PC-3 (cell line): ENCODE results near the gene AZIN2. TPM values are rescaled to one million over a fixed set of nuclear protein-coding genes. Genes with fewer than 3 reads are reported as not detected.

ENCODE experiments used
- ATAC-seq: fragments of 200-7000 bp; cut with Tn5 transposase; 2 replicates; pipeline ENCODE4 v1.9.1; 2020; ENCODE audit warnings: mild to moderate bottlenecking, moderate library complexity
- Bru-seq: library from RNA; stranded (reverse); fragments of 400-500 nt; gene quantifications from one replicate; lab custom pipeline; 2021; lab: Mats Ljungman, UMichigan
- BruChase-seq, 2 experiments: library from RNA; stranded (reverse); fragments of 400-500 nt; gene quantifications; one replicate each; lab custom pipeline; 2021; lab: Mats Ljungman, UMichigan
- BruUV-seq: library from RNA; stranded (reverse); fragments of 400-500 nt; replicated peaks from 2 replicates; lab custom pipeline; 2021; lab: Mats Ljungman, UMichigan
- CTCF ChIA-PET: fragments of 300-600 bp; sonication (Branson Sonifier 250); formaldehyde crosslinking; loops from one replicate; lab custom pipeline; 2022; ENCODE audit warnings: antibody characterized with exemption; lab: Charles Lee
- POLR2A ChIA-PET: fragments of 300-600 bp; sonication (Branson Sonifier 250); formaldehyde crosslinking; loops from one replicate; lab custom pipeline; 2022; ENCODE audit warnings: antibody characterized with exemption; ENCODE audit not compliant: unreplicated experiment; lab: Charles Lee
- DNase-seq: peaks from one replicate; pipeline ENCODE4 v3.0.0-alpha.2; 2015
- H2AFZ ChIP-seq: fragments of 300-600 bp; sonication (generic); 2 replicates; pipeline ENCODE4 v1.6.0; 2016; ENCODE audit warnings: antibody characterized with exemption, low read length
- H3F3A ChIP-seq: fragments of 300-600 bp; sonication (generic); one replicate; pipeline ENCODE4 v1.6.0; 2017; ENCODE audit warnings: antibody characterized with exemption, low read length, control low read depth, mild to moderate bottlenecking; ENCODE audit not compliant: unreplicated experiment
- H3K27ac ChIP-seq: fragments of 300-600 bp; sonication (generic); 2 replicates; pipeline ENCODE4 v1.5.1; 2016; ENCODE audit warnings: mild to moderate bottlenecking, low read length
- H3K27me3 ChIP-seq: fragments of 300-600 bp; sonication (generic); 2 replicates; pipeline ENCODE4 v1.6.1; 2016; ENCODE audit warnings: low read length, mixed read lengths
- H3K36me3 ChIP-seq: fragments of 300-600 bp; sonication (generic); 2 replicates; pipeline ENCODE4 v1.6.1; 2016; ENCODE audit warnings: low read depth, mixed run types, low read length, mixed read lengths
- H3K4me1 ChIP-seq: fragments of 300-600 bp; sonication (generic); 2 replicates; pipeline ENCODE4 v1.5.1; 2016; ENCODE audit warnings: low read length; ENCODE audit not compliant: insufficient read depth
- H3K4me2 ChIP-seq: fragments of 300-600 bp; sonication (generic); 2 replicates; pipeline ENCODE4 v1.6.0; 2016; ENCODE audit warnings: low read length
- H3K4me3 ChIP-seq: fragments of 300-600 bp; sonication (generic); 2 replicates; pipeline ENCODE4 v1.5.1; 2016; ENCODE audit warnings: mild to moderate bottlenecking, low read length, mixed read lengths
- H3K79me2 ChIP-seq: fragments of 300-600 bp; sonication (generic); 2 replicates; pipeline ENCODE4 v1.6.1; 2017; ENCODE audit warnings: low read length, mixed read lengths
- H3K9ac ChIP-seq: fragments of 300-600 bp; sonication (generic); 2 replicates; pipeline ENCODE4 v1.6.0; 2016; ENCODE audit warnings: mild to moderate bottlenecking, low read length
- H3K9me2 ChIP-seq: fragments of 300-600 bp; sonication (generic); replicated peaks from 2 replicates; pipeline ENCODE4 v1.6.1; 2016; ENCODE audit warnings: mixed run types, low read length, mixed read lengths
- H3K9me3 ChIP-seq: fragments of 300-600 bp; sonication (generic); 2 replicates; pipeline ENCODE4 v1.6.1; 2016; ENCODE audit warnings: low read length, mixed read lengths
- H4K20me1 ChIP-seq: fragments of 300-600 bp; sonication (generic); 2 replicates; pipeline ENCODE4 v1.6.1; 2016; ENCODE audit warnings: low read length, mixed read lengths
- CTCF ChIP-seq: fragments of 300-600 bp; sonication (generic); conservative IDR thresholded peaks from 2 replicates; pipeline ENCODE4 v1.5.1; 2017; ENCODE audit warnings: antibody characterized with exemption, low read depth, mild to moderate bottlenecking, low read length
- EZH2 ChIP-seq: fragments of 300-600 bp; sonication (generic); IDR thresholded peaks from one replicate; pipeline ENCODE4 v1.6.1; 2017; ENCODE audit warnings: antibody characterized with exemption, mild to moderate bottlenecking, low read length; ENCODE audit not compliant: unreplicated experiment
- EZH2phosphoT487 ChIP-seq: fragments of 300-600 bp; sonication (generic); IDR thresholded peaks from 2 replicates; pipeline ENCODE4 v1.6.1; 2018; ENCODE audit warnings: mild to moderate bottlenecking, antibody characterized with exemption, low read length, borderline replicate concordance
- intact Hi-C: fragments of 100-400 bp; cut with micrococcal nuclease; formaldehyde crosslinking; loops from 2 replicates; pipeline ENCODE4 v1.9.0; 2023
- long read RNA-seq: library from polyadenylated mRNA; unstranded; transcript quantifications from one replicate; pipeline ENCODE4 v2.0.0, GENCODE V29; 2021; ENCODE audit not compliant: unreplicated experiment
- total RNA-seq: library from RNA; depleted of rRNA; stranded (reverse); fragments of >200 nt; gene quantifications from 2 replicates; pipeline ENCODE4 v1.2.3, GENCODE V29; 2014; rRNA removed

The AZIN2 gene
- total RNA-seq: 2.2 and 3.3 TPM in 2 replicates
- Bru-seq, nascent RNA: percentile 59 among the genes with signal in this experiment
- percentile 55 among the genes with signal in this experiment for BruChase-seq, experiment 1, labeled RNA remaining after a 6-hour chase
- percentile 75 among the genes with signal in this experiment for BruChase-seq, experiment 2, labeled RNA remaining after a 2-hour chase
- long read RNA-seq, partial matches to known transcripts: 5 of 33 reads
- long read RNA-seq, other reads (novel, unspliced or antisense): 24 of 33 reads

GRCh38 chr1:33080885-33081553 is at the start of gene AZIN2:
TSS of gene AZIN2 (plus strand) at chr1:33081153. CDS start at chr1:33082250, 1,097 bp downstream.
- no peaks in the 10 kb centered on the region for H3K27me3 ChIP-seq
- H3K27ac ChIP-seq: no peak within 1 kb of the TSS
- H3K9ac ChIP-seq: peak within 1 kb of the TSS; percentile 68
- peak within 1 kb of the TSS; percentile 88 for H3K4me2 ChIP-seq
- peaks cover 12% of the 10 kb centered on the region; the same call in 1 of the 2 replicates for H3K4me1 ChIP-seq
- peak; percentile 99 for ATAC-seq
- BruUV-seq: TSS peak; percentile 66
- no peaks in the 10 kb centered on the region for H3K9me3 ChIP-seq
- H3K4me3 ChIP-seq: peak within 1 kb of the TSS; percentile 89
- H2AFZ ChIP-seq: peak within 1 kb of the TSS; percentile 74
- H3K36me3 ChIP-seq: no peaks in the 10 kb centered on the region
- TF ChIP-seq CTCF: no peak
- TF ChIP-seq EZH2phosphoT487: no peak
- TF ChIP-seq EZH2: no peak
- intact Hi-C loops: loop anchor here (1.0 to 2.0 kb wide), 2 partner anchors 46 to 148 kb away; no protein-coding TSS in a partner anchor
- no peaks in the 10 kb centered on the region for H3F3A ChIP-seq
- no peaks in the 10 kb centered on the region for H3K79me2 ChIP-seq
- DNase-seq: peak; percentile 96
- ChIA-PET POLR2A (no interaction called here), CTCF (interaction anchor here (0.8 kb wide), 1 partner anchor 95 kb away, joined by 4 read pairs; no protein-coding TSS in a partner anchor)
- no peaks in the 10 kb centered on the region for H3K9me2 ChIP-seq
- H4K20me1 ChIP-seq: no peaks in the 10 kb centered on the region

GRCh38 chr1:33031506-33031905 is 49.4 kb upstream of the AZIN2 start:
- no peak overlapping the region for H3K9ac ChIP-seq
- H4K20me1 ChIP-seq: peaks cover 50% of the 10 kb centered on the region
- no peak overlapping the region for H3K4me3 ChIP-seq
- no peaks in the 10 kb centered on the region for H3K9me2 ChIP-seq
- DNase-seq (no peak), ATAC-seq (no peak)
- intact Hi-C loops: no loop called here
- H3K79me2 ChIP-seq: peaks cover 100% of the 10 kb centered on the region
- H3K4me1 ChIP-seq: peaks cover 28% of the 10 kb centered on the region
- ChIA-PET CTCF (no interaction called here), POLR2A (no interaction called here)
- TF ChIP-seq EZH2: no peak
- no peak for TF ChIP-seq EZH2phosphoT487
- no peak for TF ChIP-seq CTCF
- H3K4me2 ChIP-seq: peak overlapping the region; percentile 21; the same call in 1 of the 2 replicates
- BruUV-seq: no TSS peak
- peaks cover 50% of the 10 kb centered on the region for H3K36me3 ChIP-seq
- H3K27me3 ChIP-seq: no peaks in the 10 kb centered on the region
- H2AFZ ChIP-seq: no peak overlapping the region
- H3F3A ChIP-seq: no peaks in the 10 kb centered on the region
- no peak overlapping the region for H3K27ac ChIP-seq
- H3K9me3 ChIP-seq: no peaks in the 10 kb centered on the region
